ENCODE data around the gene SMAD6. TPM values are rescaled to one million over a fixed set of nuclear protein-coding genes. Genes with fewer than 3 reads are reported as not detected.

SMAD6 gene
- total RNA-seq, 1 donor from 2014 or later: 18.9 TPM

DNA sequence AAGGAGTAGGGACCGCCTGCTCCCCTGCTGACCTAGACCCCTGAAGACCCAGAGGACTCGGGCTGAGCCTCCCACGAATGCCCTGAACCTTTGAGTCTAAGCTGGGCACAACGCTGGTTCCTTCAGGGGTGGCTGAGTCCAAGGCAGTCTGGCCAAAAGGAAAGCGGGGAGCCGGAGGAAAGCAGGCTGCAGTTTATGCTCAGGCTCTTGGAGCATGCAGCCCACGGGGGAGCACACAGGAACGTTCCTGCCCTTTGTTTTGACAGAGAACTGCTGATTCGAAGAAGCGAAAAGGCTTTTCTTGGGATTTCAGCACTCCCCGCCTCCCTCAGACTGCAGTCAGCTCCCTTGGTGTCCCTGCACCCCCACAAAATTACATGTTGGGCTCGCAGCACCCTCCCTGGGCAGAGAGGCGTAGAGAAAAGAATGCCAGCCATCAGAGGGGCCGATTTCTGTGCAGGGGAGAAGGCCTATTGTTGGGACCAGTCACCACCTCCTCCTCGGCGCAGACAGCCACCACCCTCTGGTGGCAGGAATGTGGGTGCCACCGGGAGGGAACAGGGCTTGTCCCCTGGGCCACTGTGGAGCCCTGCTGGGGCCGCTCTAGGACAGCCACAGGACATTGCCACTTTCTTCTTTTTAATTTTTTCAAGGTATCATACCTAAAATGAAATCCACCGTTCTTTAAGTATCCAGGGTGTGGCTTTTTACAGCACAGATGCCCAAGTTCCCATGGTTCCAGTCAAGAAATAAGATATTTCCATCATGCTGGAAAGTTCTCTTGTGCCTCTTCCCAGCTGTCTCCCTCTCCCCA lies 72.2 kb downstream of the SMAD6 start:
- DNase-seq (ENCODE audit: low read depth, low spot score): no peak

DNA sequence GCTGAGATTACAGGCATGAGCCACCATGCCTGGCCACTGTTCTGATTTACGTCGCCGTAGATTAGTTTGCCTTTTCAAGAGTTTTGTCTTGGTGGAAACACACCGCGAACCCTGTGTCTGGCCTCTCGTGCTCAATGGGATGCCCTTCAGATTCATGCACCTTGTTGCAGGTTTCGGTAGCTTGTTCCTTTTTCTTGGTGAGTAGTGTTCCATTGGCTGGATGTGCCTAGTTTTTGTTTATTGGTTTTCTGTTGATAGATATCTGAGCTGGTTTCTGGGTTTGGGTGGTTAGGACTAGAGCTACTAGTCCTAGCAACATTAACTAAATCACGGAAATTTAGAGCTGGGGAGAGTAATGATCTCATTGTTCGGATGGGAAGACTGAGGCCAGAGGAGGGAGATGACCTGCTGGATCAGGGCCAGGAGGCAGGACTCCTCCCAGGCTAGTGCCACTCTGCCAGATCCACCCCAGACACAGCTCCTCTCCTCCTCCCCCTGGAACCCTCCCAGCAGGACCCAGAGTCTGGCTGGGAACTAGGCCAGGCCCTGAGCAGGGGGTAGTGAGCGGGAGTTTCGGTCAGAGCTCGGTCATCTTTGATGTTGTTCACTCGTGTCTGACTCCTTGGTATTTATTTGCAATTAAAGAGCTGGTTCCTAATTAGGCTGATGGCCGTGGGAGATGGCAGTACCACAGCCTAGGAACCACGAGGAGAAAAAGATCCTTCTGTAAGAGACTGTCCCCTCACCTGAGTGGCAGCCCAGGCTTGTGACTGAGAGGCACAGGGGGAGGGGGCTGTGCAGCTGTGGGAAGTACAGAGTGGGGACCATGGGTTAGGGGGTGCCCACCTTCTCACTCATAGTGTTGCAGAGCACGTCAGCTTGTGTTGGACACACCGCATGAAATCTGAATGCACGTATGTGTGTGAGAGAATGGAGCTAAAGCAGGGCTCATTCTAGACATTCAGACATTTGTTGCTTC lies 73.4 kb downstream of the SMAD6 start:
- DNase-seq (ENCODE audit: low read depth, low spot score): no peak

DNA sequence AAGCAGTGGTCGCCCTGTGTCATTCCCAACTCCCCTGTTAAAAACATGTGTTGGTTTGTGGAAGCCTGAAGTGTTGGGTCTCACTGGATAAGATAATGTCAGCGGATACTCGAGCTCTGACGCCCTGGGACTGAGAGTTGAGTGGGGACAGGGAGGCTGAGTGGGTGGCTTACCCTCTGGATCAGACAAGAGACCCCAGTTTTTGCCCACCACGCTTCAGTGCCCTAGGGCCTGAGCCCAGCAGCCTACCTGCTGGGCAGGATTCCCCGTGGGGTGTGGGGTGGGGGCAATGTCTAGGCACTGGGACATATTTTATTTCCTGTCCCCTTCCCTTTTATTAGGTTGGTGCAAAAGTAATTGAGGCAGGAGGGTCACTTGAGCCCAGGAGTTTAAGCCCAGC lies 75.0 kb downstream of the SMAD6 start:
- DNase-seq (ENCODE audit: low read depth, low spot score): no peak

DNA sequence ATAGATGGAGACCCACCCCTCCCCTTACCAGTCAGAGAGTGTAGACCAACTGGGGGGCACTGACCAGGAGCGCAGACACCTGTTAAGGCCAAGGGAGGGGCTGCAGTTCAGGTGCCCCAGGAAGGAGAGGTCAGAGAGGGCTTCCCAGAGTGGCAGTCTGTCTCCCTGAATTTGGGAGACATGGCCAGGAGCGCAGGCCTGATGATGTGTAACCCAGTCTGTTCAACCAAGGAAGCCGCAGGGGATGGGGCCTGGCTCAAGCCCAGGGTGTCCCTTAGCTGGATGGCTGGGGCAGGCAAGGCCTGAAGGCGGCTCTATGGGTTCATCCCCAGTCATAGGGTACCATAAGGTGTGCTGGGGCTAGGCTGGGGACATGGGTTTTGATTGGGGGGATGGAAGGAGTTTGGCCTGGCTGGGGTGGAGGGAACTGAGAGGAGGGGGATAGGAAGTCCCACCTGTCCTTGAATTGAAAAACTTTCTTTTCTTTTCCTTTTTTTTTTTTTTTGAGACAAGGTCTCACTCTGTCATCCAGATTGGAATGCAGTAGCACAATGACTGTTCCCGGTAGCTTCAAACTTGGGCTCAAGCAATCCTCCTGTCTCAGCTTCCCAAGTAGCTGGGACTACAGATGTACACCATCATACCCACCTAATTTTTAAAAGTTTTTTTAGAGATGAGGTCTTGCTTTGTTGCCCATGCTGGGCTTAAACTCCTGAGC lies 75.7 kb downstream of the SMAD6 start:
- no peak for DNase-seq (ENCODE audit: low read depth, low spot score)

DNA sequence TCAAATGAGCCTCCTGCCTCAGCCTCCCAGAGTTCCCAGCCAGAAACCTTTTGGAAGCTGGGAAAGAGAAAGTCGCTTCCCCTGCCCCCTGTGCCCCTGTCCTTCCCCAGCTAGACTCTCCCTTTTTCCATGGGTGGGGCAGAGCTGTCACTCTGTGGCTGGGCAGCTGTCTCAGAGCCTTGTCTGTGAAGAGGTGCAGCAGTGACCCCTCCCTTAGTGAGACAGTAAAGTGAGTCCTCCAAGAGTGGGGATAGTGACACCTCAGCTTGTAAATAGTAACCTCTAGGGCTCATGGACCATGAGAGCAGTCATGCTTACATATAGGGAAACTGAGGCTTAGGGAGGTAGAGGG lies 76.3 kb downstream of the SMAD6 start:
- no peak for DNase-seq (ENCODE audit: low read depth, low spot score)

DNA sequence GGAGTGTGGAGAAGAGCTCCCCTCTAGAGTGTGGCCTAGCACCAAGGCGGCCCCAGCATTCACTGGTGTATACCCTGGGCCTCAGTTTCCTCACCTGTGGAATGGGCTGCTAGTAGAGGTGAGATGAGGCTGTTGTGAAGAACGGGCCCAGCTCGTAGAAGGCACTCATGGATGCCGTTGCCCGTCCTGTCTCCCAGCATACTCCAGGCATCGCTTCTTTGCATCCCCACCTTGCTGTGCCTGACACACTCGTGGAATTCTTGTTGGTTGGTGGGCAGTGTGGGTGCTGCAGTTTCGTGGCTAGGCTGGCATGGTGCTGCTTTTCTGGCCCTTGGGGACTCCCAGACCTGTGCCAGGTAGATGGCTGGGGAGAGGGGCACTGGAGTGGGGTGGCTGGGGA lies 76.7 kb downstream of the SMAD6 start:
- no peak for DNase-seq (ENCODE audit: low read depth, low spot score)

DNA sequence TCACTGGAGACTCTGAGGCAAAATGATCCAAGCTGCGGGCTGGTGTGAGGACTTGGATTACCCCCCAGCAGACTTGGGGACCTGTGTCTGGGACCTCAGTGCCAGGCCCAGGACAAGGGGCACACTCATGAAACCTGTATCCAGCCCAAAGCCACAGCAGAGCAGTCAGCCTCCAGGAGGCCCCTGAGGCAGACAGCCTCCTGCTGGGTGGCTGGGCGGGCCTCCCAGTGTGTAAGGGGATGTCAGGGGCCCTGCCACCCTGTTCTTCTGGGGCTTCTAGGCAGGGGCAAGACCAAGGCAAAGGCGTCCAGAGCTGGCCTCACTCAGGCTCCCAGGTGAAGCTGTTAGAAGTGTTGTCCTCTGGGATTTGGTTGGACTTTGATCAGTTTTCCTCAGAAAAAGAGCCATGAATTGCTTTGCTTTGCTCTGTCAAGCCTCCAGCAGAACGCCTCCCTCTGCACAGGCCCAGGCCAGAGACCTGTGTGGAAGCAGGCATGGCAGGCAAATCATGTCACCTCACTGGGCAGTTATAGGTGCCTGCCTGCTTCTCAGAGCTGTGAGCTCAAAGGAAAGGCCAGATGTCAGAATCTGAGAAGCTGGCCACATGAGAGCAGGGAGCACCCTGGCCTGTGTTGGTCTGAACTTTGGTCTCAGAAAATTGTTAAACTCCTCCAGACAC lies 77.4 kb downstream of the SMAD6 start:
- no peak for DNase-seq (ENCODE audit: low read depth, low spot score)

DNA sequence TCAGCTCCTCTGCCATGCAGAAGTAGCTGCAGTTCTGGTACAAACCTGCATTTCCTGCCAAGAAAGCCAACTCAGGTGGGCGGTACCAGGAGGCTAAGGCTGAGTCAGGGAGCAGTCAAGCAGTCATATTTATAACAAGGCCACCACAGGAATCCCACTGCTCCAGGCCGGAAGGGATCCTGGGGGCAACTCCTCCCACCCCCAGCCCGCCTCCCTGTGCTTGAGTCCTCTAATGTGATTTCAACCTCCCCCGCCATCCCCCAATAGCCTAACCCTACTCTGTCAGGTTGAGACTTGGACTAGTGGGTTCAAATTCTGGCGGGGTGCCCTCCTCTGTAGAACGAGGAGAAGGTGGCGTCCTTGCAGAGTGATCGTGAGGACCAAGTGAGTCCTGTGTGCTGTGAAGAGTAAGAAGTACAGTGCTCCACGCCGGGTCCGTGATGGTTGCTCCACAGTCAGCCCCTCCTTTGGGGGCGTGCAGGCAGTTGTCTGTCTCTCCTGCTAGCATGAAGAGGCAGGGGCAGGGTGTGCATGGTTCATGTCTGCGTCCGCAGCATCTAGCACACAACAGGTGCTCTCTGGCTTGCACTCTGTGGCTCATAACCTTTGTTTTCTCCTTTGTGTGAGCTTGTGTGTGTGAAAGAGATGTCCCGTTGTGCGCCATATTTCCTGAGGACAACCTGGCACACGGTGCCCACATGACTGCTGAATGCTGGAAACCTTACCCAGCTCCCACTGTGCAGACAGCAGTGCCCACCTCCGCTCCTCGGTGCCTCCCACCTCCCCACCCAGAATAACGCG lies 78.3 kb downstream of the SMAD6 start:
- no peak for DNase-seq (ENCODE audit: low read depth, low spot score)

DNA sequence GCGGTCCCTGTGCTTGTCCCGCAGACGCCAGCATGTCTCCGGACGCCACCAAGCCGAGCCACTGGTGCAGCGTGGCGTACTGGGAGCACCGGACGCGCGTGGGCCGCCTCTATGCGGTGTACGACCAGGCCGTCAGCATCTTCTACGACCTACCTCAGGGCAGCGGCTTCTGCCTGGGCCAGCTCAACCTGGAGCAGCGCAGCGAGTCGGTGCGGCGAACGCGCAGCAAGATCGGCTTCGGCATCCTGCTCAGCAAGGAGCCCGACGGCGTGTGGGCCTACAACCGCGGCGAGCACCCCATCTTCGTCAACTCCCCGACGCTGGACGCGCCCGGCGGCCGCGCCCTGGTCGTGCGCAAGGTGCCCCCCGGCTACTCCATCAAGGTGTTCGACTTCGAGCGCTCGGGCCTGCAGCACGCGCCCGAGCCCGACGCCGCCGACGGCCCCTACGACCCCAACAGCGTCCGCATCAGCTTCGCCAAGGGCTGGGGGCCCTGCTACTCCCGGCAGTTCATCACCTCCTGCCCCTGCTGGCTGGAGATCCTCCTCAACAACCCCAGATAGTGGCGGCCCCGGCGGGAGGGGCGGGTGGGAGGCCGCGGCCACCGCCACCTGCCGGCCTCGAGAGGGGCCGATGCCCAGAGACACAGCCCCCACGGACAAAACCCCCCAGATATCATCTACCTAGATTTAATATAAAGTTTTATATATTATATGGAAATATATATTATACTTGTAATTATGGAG lies 79.1 kb downstream of the SMAD6 start:
- DNase-seq (ENCODE audit: low read depth, low spot score): no peak

DNA sequence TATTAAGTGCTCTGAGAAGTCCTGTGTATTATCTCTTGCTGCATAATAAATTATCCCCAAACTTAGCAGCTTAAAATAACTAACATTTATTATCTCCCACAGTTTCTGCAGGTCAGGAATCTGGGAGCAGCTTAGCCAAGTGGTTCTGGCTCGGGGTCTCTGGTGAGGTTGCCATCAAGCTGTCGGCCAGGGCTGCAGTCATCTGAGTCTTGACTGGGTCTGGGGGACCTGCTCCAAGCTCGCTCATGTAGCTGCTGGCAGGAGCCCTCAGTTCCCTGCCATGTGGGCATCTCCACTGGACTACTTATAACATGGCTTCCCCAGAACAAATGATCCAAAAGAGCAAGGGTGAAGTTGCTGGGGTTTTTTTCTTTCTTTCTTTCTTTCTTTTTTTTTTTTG lies 80.7 kb downstream of the SMAD6 start:
- no peak for DNase-seq (ENCODE audit: low read depth, low spot score)

DNA sequence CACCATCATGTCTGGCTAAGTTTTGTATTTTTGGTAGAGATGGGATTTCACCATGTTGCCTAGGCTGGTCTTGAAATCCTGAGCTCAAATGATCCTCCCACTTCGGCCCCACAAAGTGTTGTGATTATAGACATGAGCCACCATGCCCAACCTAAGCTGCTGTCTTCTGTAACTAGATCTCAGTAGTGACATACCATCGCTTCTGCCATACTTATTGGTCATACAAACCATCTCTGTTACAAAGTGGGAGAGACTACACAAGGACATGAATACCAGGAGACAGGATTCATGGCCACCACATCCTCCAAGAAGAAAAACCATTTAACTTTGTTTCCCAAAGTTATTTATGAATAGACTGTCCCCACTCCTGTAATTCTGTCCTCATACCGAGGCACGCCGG lies 81.3 kb downstream of the SMAD6 start:
- no peak for DNase-seq (ENCODE audit: low read depth, low spot score)

DNA sequence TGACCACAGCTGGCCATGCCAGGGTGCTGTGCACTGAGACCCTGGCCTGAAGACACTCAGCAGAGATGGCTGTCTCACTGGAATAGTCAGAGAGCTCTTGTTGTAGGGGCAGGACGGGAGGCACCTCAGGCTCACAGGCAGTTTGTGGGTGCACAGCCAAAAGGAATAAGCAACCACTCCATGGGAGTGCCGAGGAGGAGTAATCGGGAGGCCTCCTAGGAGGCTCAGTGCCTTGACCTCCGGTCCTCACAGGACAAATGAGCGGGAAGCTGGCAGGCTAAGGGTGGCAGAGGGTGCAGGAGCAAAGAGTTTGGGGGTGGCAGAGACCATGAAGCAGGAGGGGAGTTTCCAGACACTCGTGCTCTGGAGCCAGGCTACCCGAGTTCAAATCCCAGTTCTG lies 81.7 kb downstream of the SMAD6 start:
- no peak for DNase-seq (ENCODE audit: low read depth, low spot score)

DNA sequence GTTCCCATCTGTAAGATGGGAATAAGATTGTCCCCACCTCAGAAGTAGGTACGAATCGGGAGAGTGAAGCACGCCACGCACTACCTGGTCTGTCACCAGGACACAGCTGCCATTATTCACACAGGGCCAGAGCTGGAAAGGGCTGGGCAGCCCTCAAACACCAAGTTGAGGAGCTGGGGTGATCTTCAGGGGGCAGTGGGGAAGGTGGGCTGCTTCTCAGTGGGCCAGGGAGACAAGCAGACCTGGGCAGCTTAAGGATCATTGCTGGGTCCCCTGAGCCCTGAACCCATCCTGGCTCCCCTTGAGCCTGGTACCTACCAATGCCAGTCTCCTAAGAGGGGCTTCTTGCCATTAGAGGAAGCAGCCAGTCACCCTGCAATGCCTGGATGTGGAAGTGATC lies 82.1 kb downstream of the SMAD6 start:
- no peak for DNase-seq (ENCODE audit: low read depth, low spot score)

DNA sequence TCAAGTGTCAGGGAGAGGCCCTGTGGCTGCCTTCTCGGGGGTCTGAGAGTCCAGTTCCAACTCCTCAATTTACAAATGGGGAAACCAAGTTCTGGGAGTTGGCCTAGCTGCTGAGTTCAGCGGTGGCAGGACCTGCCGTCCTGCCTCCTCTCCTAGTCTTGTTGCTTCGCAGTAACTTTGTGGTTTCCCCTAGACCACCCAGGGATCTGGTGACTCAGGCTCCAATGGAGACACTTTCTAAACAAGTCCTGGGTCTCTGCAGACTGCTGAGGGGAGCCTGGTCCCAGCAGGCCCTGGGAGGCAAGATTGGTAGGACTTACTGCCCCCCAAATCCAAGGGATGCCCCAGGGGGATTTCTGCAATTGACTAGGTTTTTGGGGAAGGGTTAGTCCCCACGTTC lies 83.6 kb downstream of the SMAD6 start:
- DNase-seq (ENCODE audit: low read depth, low spot score): no peak

DNA sequence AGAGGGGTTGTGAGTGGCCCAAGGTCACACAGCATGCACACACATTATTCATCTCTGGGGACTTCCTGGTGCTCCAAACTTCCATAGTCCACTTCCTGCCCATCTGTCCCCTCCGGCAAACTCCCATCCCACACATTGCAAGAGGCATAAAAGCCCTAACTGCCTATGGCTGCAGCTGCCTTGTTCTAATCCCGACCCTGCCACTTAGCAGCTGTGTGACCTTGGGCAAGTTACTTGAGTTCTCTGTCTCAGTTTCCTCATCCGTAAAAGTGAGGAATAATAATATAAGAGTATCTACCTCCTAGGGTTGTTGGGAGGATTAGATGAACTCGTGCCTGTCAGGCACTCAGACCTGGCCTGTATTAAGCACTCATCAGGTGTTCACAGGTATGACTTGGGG lies 84.2 kb downstream of the SMAD6 start:
- DNase-seq (ENCODE audit: low read depth, low spot score): no peak

DNA sequence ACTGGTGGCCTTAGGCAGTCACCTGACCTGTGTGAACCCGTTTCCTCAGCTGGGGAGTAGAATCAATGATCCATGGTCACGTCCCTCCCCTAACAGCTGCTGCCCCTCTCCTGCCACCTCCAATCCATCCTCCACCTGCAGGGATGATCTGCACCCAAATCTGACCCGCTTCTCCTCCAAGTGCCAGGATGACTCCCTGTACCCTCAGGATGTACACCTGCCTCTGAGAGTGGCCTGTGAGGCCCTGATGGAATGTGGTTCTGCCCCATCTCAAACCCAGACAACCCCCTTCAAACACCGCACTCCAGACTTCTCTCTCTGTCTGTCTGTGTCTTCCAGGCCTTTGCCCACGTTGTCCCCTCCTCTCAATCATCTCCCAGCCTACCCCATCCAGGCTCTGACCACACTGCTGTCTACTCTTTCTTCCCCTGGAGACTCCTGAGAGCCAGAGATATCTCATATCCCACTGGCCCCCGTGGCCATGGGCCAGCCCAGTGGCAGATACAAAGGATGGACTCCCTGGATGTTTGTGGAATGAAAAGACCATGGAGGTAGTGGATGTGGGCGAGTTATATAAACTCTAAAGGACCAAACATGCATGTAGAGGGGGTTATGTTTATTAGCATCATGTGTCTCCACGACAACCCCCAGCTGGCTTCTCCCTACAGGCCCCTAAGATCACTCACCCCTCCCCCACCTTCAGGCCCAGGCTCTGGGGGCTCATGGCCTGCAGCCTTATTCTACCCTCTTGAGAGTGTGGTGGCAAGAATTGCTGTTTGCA lies 84.9 kb downstream of the SMAD6 start:
- DNase-seq (ENCODE audit: low read depth, low spot score): no peak

DNA sequence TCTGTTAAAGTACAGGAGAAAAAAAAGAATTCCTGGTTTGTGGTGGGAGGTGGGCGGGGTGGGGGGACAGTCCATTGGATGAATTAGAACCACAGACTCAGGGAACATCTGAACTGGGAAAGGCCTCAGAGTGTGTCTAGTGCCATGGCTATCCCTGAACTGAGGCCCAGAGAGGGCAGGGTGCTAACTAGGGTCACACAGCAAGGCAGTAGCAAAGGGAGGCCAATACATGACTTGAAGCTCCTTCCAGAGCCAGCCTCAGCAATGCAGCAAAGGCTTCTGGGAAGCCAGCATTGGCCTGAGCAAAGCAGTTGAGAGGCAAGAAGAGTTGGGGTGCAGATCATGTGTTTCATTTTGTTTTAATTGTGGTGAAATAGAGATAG lies 85.4 kb downstream of the SMAD6 start:
- no peak for DNase-seq (ENCODE audit: low read depth, low spot score)

DNA sequence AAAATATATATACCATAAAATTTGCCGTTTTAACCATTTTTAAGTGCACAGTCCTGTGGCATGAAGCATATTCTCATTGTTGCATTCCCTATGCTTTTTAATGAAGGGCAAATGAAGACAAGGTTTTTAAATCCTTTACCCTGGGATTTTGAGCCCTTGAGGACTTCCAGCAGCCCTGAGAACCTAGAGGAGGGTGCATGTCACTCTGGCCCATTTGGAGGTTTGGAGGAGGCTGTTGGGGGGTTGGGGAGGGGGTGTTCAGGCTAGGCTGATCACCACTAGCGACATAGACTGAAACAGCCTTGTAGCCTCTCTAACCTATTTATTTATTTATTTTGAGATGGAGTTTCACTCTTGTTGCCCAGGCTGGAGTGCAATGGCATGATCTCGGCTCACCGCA lies 86.0 kb downstream of the SMAD6 start:
- DNase-seq (ENCODE audit: low read depth, low spot score): no peak
